ENCODE results near the gene FOXP1. TPM values are rescaled to one million over a fixed set of nuclear protein-coding genes. Genes with fewer than 3 reads are reported as not detected.

The FOXP1 gene
- total and polyA plus RNA-seq, 2 of the 8 experiments (the other 6 are each of a cell fraction or from before 2014, with no cell fraction given) = 13.9 to 25.4 TPM

DNA sequence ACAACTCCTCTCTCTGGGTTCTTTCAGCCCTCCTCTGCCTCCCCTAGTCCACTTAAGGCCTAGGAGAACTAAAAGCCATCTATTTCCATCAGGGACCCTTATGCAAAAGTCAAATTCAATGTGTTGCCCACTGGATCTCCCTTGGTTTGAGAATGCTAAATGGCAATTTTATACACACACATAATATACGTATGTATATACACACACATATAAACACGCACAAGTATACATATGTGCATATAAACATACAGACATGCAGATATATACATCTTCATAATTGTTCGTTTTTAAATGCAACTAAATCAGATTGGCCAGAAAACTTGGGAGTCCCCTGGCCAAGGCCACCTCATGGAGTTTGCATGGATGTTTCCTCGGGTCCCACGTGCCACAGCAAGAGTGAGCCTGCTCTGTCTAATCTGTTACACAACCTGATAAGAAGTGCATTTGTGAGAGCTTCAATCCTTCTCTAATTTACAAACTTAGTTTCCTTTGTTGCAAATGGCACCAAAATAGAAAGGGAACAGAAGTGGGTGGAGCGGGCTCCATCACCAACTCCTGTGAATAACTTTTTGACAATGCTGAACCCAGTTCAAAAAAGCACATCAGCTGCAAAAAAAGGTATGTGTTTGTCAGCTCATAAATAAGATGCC, 84.2 kb downstream of the FOXP1 start:
- Histone ChIP-seq H3K79me2 (ENCODE audit: control insufficient read depth in 1 of 2, insufficient read depth in 2 of 2, low read length in 2 of 2) (no peaks in the 10 kb centered on the region; a peak in 1 of 4 replicates), H3K4me1 (replicated peaks in 1 of 4; ENCODE audit: control insufficient read depth in 3 of 4, insufficient read depth in 4 of 4, low read length in 3 of 4) (peaks cover 10 to 27% (median 23%) of the 10 kb centered on the region in 4 experiments), H2BK15ac (ENCODE audit: low read length) (no peak overlapping the region), H3K23ac (ENCODE audit: insufficient read length) (no peak overlapping the region), H3K23me2 (ENCODE audit: low read depth, low read length) (no peaks in the 10 kb centered on the region), H3K56ac (replicated peaks; ENCODE audit: insufficient read length, low read depth, low read length) (no peak overlapping the region), H2BK20ac (ENCODE audit: low read length) (no peak overlapping the region; the same call in 1 of the 2 replicates), H4K20me1 (replicated peaks in 1 of 2; ENCODE audit: control insufficient read depth in 1 of 2, insufficient read depth in 2 of 2, low read length in 2 of 2) (no peaks in the 10 kb centered on the region), H2BK5ac (ENCODE audit: low read depth, low read length) (no peak overlapping the region), H3K36me3 (ENCODE audit: control insufficient read depth in 2 of 4, insufficient read depth in 4 of 4, low read length in 3 of 4) (no peaks in the 10 kb centered on the region), H4K91ac (replicated peaks; ENCODE audit: insufficient read length, low read length) (no peak overlapping the region), H3K4me3 (ENCODE audit: extremely low read depth in 1 of 4, insufficient read depth in 2 of 4, low read depth in 3 of 4, low read length in 4 of 4) (no peak overlapping the region), H2AFZ (ENCODE audit: low read length) (no peak overlapping the region), H3K4me2 (ENCODE audit: insufficient read depth in 1 of 2, low read depth in 2 of 2, low read length in 2 of 2) (0 out of 4 replicates have a peak overlapping the region, but pooled peaks of 1 of the 2 experiments have one; percentile 28), H2BK120ac (replicated peaks; ENCODE audit: low read depth, low read length) (peak overlapping the region; percentile 24), H3K18ac (ENCODE audit: extremely low read depth, low read length) (no peak overlapping the region; the same call in 1 of the 2 replicates), H3K9me3 (ENCODE audit: insufficient read depth in 2 of 2, low read depth in 1 of 2, low read length in 1 of 2) (no peaks in the 10 kb centered on the region), H3K14ac (ENCODE audit: insufficient read length) (no peak overlapping the region), H3K27ac (ENCODE audit: low read depth, low read length) (0 out of 2 replicates have a peak overlapping the region, but pooled peaks have one; percentile 75), H4K8ac (ENCODE audit: extremely low read depth, insufficient read depth, low read length) (no peak overlapping the region), H3K9ac (replicated peaks in 1 of 4; ENCODE audit: extremely low read depth in 1 of 4, low read depth in 3 of 4, low read length in 3 of 4) (no peak overlapping the region), H3K79me1 (ENCODE audit: low read depth, low read length) (no peaks in the 10 kb centered on the region; the same call in 1 of the 2 replicates), H2BK12ac (ENCODE audit: low read depth, low read length) (peak overlapping the region; percentile 89; the same call in 1 of the 2 replicates), H2AK5ac (ENCODE audit: low read depth, low read length) (no peak overlapping the region; the same call in 1 of the 2 replicates), H4K5ac (ENCODE audit: insufficient read length, low read depth, low read length) (no peak overlapping the region), H3K4ac (replicated peaks; ENCODE audit: insufficient read length, low read depth, low read length) (no peak overlapping the region), H3K27me3 (replicated peaks in 1 of 4; ENCODE audit: control insufficient read depth in 3 of 4, extremely low read depth in 1 of 4, insufficient read depth in 3 of 4, low read length in 3 of 4) (no peaks in the 10 kb centered on the region)
- ChIA-PET POLR2A (ENCODE audit: partially characterized antibody) (interaction anchor here (0.6 kb wide), 1 partner anchor 248 kb away, joined by 3 read pairs; no protein-coding TSS in a partner anchor), CTCF (ENCODE audit: partially characterized antibody) (interaction anchor here (1.2 to 1.9 kb wide), 2 partner anchors 12 to 82 kb away, joined by 3 to 14 read pairs; no protein-coding TSS in a partner anchor)
- no peak for FAIRE-seq
- WGBS, 2 experiments (ENCODE audit: extremely low coverage in 1 of 2, insufficient coverage in 1 of 2, insufficient read length in 1 of 2, insufficient replicate concordance in 2 of 2, low coverage in 1 of 2, low lambda C conversion rate in 2 of 2, missing lambda C conversion rate in 1 of 2) = 93% methylated on average over 6 of the region's 6 CpGs; no CpG with 5 or more reads in 1 of the 2 experiments
- TF ChIP-seq SRF (IDR thresholded peaks at IDR 0.05; ENCODE audit: low read depth, low read length) = no peak
- TF ChIP-seq KDM5A (IDR thresholded peaks at IDR 0.05; ENCODE audit: low read length) = no peak
- TF ChIP-seq BRCA1 (IDR thresholded peaks at IDR 0.05; ENCODE audit: low read depth, low read length) = no peak
- no peak for TF ChIP-seq KDM4A (IDR thresholded peaks at IDR 0.05; ENCODE audit: low read depth, low read length, severe bottlenecking)
- DNase-seq (ENCODE audit: low read depth in 1 of 2, low spot score in 2 of 2) = no peak

Measured in H1 (cell line).